Lower leg skin (tissue), 4 donors: ENCODE measurements around the gene VGF. TPM values are rescaled to one million over a fixed set of nuclear protein-coding genes. Genes with fewer than 3 reads are reported as not detected.
"Not testable (repeated sequence)": the region's sequence is repeated elsewhere in the genome, so short reads cannot be mapped to it uniquely, and the experiment has no call there.

ENCODE experiments used
- DNase-seq, 2 donors: peaks; one replicate each; pipeline ENCODE4 v3.0.0-alpha.2; 2019; ENCODE audit warnings: low spot score in 2 of 2
- H3K4me3 ChIP-seq: fragments of 200-600 bp; sonication (generic); 2 replicates; pipeline ENCODE4 v1.5.1; 2017; ENCODE audit warnings: mild to moderate bottlenecking, low read depth; ENCODE audit not compliant: poor library complexity, severe bottlenecking
- CTCF ChIP-seq, 3 donors: fragments of 450-650 bp; IDR thresholded peaks; one replicate each; pipeline ENCODE4 v1.5.1; 2016; ENCODE audit warnings: antibody characterized with exemption in 3 of 3, mild to moderate bottlenecking in 3 of 3, moderate library complexity in 2 of 3
- POLR2A ChIP-seq, 2 donors: fragments of 450-650 bp; IDR thresholded peaks; one replicate each; pipeline ENCODE4 v1.6.1; 2016 to 2017; ENCODE audit warnings: antibody characterized with exemption in 2 of 2, mild to moderate bottlenecking in 1 of 2, moderate library complexity in 1 of 2
- WGBS, 2 donors: methylation state at CpG; one replicate each; pipeline ENCODE4 v1.1.5; 2018; 5-methylcytosine and 5-hydroxymethylcytosine counted together
- intact Hi-C: fragments of 100-400 bp; cut with DNase I; formaldehyde crosslinking; loops from one replicate; pipeline ENCODE4 v1.15.0; 2023; ENCODE audit warnings: low total_unique reads
- total RNA-seq, 4 donors: library from RNA; depleted of rRNA; stranded (reverse); fragments of >200 nt; gene quantifications; one replicate each; pipeline ENCODE4 v1.1.0, GENCODE V29; 2016

Gene VGF
- total RNA-seq, 4 donors from 2014 or later, result 0.91 to 6.3 (median 2.5) TPM; not detected in 1

GRCh38 chr7:101201695-101202602 is 36.6 kb upstream of the VGF start:
- 9 to 11% methylated on average over 46 to 65 of the region's 75 CpGs for WGBS, 2 donors
- DNase-seq, result no peak
- intact Hi-C loops, result no loop called here

GRCh38 chr7:101200862-101201599 is 35.7 kb upstream of the VGF start, which contains the start of gene MOGAT3:
MOGAT3 (minus strand) TSS chr7:101201036; CDS start chr7:101200854, 182 bp downstream.
- no peak for DNase-seq
- intact Hi-C loops, result no loop called here
- H3K4me3 ChIP-seq, result no peak within 1 kb of the TSS
- WGBS, 2 donors, result 35 to 41% methylated on average over 21 of the region's 21 CpGs
- TF ChIP-seq CTCF (IDR thresholded peaks at IDR 0.05) (peak in 1 of 3 donors; percentile 17), POLR2A (IDR thresholded peaks at IDR 0.05) (no peak)

More at GRCh38 chr7:101201695-101202602, 36.6 kb upstream of the VGF start:
- TF ChIP-seq POLR2A (IDR thresholded peaks at IDR 0.05), result no peak
- no peak for TF ChIP-seq CTCF (IDR thresholded peaks at IDR 0.05)
- H3K4me3 ChIP-seq, result no peak overlapping the region

GRCh38 chr7:101200504-101200861 is 35.1 kb upstream of the VGF start:
- no peak for DNase-seq
- 80% methylated on average over 2 of the region's 2 CpGs for WGBS, 2 donors
- no peak overlapping the region for H3K4me3 ChIP-seq
- intact Hi-C loops, result no loop called here
- TF ChIP-seq POLR2A (IDR thresholded peaks at IDR 0.05), result no peak
- TF ChIP-seq CTCF (IDR thresholded peaks at IDR 0.05), result no peak

- intact Hi-C loops, H3K4me3 ChIP-seq, DNase-seq: not testable (repeated sequence)
- WGBS, 2 donors, result 92 to 94% methylated on average over 10 of the region's 10 CpGs
These were observed 34.2 kb upstream of the VGF start for GRCh38 chr7:101199522-101199921.

GRCh38 chr7:101198476-101198875 is 33.1 kb upstream of the VGF start:
- WGBS, 2 donors, result 68 to 72% methylated on average over 14 of the region's 14 CpGs
- no peak for TF ChIP-seq POLR2A (IDR thresholded peaks at IDR 0.05)
- TF ChIP-seq CTCF (IDR thresholded peaks at IDR 0.05), result no peak
- DNase-seq, result no peak
- no peak overlapping the region for H3K4me3 ChIP-seq
- intact Hi-C loops, result no loop called here

- H3K4me3 ChIP-seq, result no peak overlapping the region
- WGBS, 2 donors, result 83 to 84% methylated on average over 20 to 21 of the region's 21 CpGs
- intact Hi-C loops, result no loop called here
- TF ChIP-seq POLR2A (IDR thresholded peaks at IDR 0.05) (no peak), CTCF (IDR thresholded peaks at IDR 0.05) (no peak)
- DNase-seq, result no peak
These were observed 32.6 kb upstream of the VGF start for GRCh38 chr7:101197991-101198390.
